Measurements from ENCODE around the gene ANKRD44.

Gene ANKRD44

GRCh38 chr2:196994764-196995163, 315.8 kb downstream of the ANKRD44 start:
- Histone ChIP-seq H3K27me3 (replicated peaks; ENCODE audit: control insufficient read depth, insufficient read depth, low read length, poor library complexity, severe bottlenecking) (no peaks in the 10 kb centered on the region), H3K36me3 (ENCODE audit: control insufficient read depth, insufficient read depth, low read length) (peaks cover 80% of the 10 kb centered on the region), H3K9me3 (ENCODE audit: control insufficient read depth, low read length) (no peaks in the 10 kb centered on the region), H3K4me1 (ENCODE audit: control insufficient read depth, insufficient read depth, low read length, poor library complexity, severe bottlenecking) (no peaks in the 10 kb centered on the region), H3K27ac (ENCODE audit: insufficient read depth, low read length, poor library complexity, severe bottlenecking) (no peak overlapping the region), H3K4me3 (ENCODE audit: insufficient read depth, low read depth, low read length, poor library complexity, severe bottlenecking) (no peak overlapping the region)
- no peak for DNase-seq

- Histone ChIP-seq H3K36me3 (ENCODE audit: control insufficient read depth, insufficient read depth, low read length) (peaks cover 74% of the 10 kb centered on the region), H3K27me3 (replicated peaks; ENCODE audit: control insufficient read depth, insufficient read depth, low read length, poor library complexity, severe bottlenecking) (no peaks in the 10 kb centered on the region), H3K4me3 (ENCODE audit: insufficient read depth, low read depth, low read length, poor library complexity, severe bottlenecking) (no peak overlapping the region), H3K27ac (ENCODE audit: insufficient read depth, low read length, poor library complexity, severe bottlenecking) (no peak overlapping the region), H3K9me3 (ENCODE audit: control insufficient read depth, low read length) (no peaks in the 10 kb centered on the region), H3K4me1 (ENCODE audit: control insufficient read depth, insufficient read depth, low read length, poor library complexity, severe bottlenecking) (no peaks in the 10 kb centered on the region)
- DNase-seq = no peak
Measured at GRCh38 chr2:196993617-196994016, 317.0 kb downstream of the ANKRD44 start.

DNA sequence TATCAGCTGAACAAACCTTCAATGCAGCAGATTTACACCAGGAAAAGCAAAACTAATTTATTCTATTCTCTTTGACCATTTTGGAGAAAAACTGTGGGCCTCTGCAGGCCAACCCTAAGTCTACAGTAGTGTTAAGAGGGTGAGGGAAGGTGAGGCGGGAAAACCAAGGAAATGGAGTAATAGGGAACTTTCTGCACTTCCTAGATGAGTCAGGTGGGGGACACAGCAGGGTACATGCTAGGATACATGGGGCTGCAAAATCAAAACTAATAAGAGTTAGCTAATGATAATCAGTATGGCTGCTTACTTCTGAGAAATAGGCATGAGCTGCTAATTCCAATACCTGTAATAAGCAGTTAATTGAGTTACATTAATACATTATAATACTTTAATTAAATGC, 318.1 kb downstream of the ANKRD44 start:
- no peak overlapping the region for H3K27ac ChIP-seq (ENCODE audit: insufficient read depth, low read length, poor library complexity, severe bottlenecking)
- DNase-seq = no peak
- peaks cover 63% of the 10 kb centered on the region for H3K36me3 ChIP-seq (ENCODE audit: control insufficient read depth, insufficient read depth, low read length)
- no peaks in the 10 kb centered on the region for H3K27me3 ChIP-seq (replicated peaks; ENCODE audit: control insufficient read depth, insufficient read depth, low read length, poor library complexity, severe bottlenecking)
- no peaks in the 10 kb centered on the region for H3K4me1 ChIP-seq (ENCODE audit: control insufficient read depth, insufficient read depth, low read length, poor library complexity, severe bottlenecking)
- no peak overlapping the region for H3K4me3 ChIP-seq (ENCODE audit: insufficient read depth, low read depth, low read length, poor library complexity, severe bottlenecking)
- H3K9me3 ChIP-seq (ENCODE audit: control insufficient read depth, low read length) = no peaks in the 10 kb centered on the region

DNA sequence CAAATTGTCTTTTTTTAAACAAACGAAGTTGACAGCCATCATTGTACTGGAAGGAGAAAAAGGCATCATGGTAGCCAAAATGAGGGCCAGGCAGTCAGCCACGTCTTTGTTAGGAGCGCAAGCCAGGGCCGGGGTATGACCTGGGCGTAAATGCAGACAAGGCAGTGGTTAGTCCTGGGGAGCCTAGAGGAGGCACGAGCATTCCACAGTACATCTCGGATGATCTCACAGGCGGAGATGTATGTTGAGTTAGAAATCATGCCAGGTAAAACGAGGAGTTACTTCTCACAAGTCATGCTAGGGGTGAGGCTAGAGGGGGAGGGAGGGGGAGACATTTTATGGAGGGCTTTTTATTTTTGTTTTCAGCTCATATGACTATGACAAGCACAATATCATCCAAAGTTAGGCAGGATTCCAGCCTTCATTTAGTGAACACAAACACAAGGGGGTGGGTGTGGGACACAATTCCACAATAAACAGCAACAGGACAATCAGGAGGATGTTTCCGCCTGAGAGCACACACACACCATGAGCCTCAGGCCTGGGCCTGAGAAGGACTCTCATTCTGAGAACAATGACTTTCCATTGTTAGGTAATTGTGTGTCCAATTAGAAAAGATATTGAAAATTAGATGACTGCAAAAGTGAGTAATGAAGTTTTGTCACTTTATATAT, 319.7 kb downstream of the ANKRD44 start:
- Histone ChIP-seq H3K36me3 (ENCODE audit: control insufficient read depth, insufficient read depth, low read length) (peaks cover 54% of the 10 kb centered on the region), H3K27ac (ENCODE audit: insufficient read depth, low read length, poor library complexity, severe bottlenecking) (no peak overlapping the region), H3K4me1 (ENCODE audit: control insufficient read depth, insufficient read depth, low read length, poor library complexity, severe bottlenecking) (no peaks in the 10 kb centered on the region), H3K27me3 (replicated peaks; ENCODE audit: control insufficient read depth, insufficient read depth, low read length, poor library complexity, severe bottlenecking) (no peaks in the 10 kb centered on the region), H3K9me3 (ENCODE audit: control insufficient read depth, low read length) (no peaks in the 10 kb centered on the region), H3K4me3 (ENCODE audit: insufficient read depth, low read depth, low read length, poor library complexity, severe bottlenecking) (no peak overlapping the region)
- no peak for DNase-seq

GRCh38 chr2:196990092-196990491, 320.5 kb downstream of the ANKRD44 start:
- H3K4me3 ChIP-seq (ENCODE audit: insufficient read depth, low read depth, low read length, poor library complexity, severe bottlenecking) = no peak overlapping the region
- peaks cover 46% of the 10 kb centered on the region for H3K36me3 ChIP-seq (ENCODE audit: control insufficient read depth, insufficient read depth, low read length)
- no peak for DNase-seq
- H3K4me1 ChIP-seq (ENCODE audit: control insufficient read depth, insufficient read depth, low read length, poor library complexity, severe bottlenecking) = no peaks in the 10 kb centered on the region
- H3K9me3 ChIP-seq (ENCODE audit: control insufficient read depth, low read length) = no peaks in the 10 kb centered on the region
- no peak overlapping the region for H3K27ac ChIP-seq (ENCODE audit: insufficient read depth, low read length, poor library complexity, severe bottlenecking)
- H3K27me3 ChIP-seq (replicated peaks; ENCODE audit: control insufficient read depth, insufficient read depth, low read length, poor library complexity, severe bottlenecking) = no peaks in the 10 kb centered on the region

GRCh38 chr2:196989496-196989895, 321.1 kb downstream of the ANKRD44 start:
- Histone ChIP-seq H3K27me3 (replicated peaks; ENCODE audit: control insufficient read depth, insufficient read depth, low read length, poor library complexity, severe bottlenecking) (no peaks in the 10 kb centered on the region), H3K9me3 (ENCODE audit: control insufficient read depth, low read length) (no peaks in the 10 kb centered on the region), H3K36me3 (ENCODE audit: control insufficient read depth, insufficient read depth, low read length) (peaks cover 40% of the 10 kb centered on the region), H3K4me1 (ENCODE audit: control insufficient read depth, insufficient read depth, low read length, poor library complexity, severe bottlenecking) (no peaks in the 10 kb centered on the region), H3K27ac (ENCODE audit: insufficient read depth, low read length, poor library complexity, severe bottlenecking) (no peak overlapping the region), H3K4me3 (ENCODE audit: insufficient read depth, low read depth, low read length, poor library complexity, severe bottlenecking) (no peak overlapping the region)
- DNase-seq = no peak

- H3K27ac ChIP-seq (ENCODE audit: insufficient read depth, low read length, poor library complexity, severe bottlenecking) = no peak overlapping the region
- no peaks in the 10 kb centered on the region for H3K4me1 ChIP-seq (ENCODE audit: control insufficient read depth, insufficient read depth, low read length, poor library complexity, severe bottlenecking)
- DNase-seq = no peak
Measured at GRCh38 chr2:196988639-196989038, 321.9 kb downstream of the ANKRD44 start.

DNA sequence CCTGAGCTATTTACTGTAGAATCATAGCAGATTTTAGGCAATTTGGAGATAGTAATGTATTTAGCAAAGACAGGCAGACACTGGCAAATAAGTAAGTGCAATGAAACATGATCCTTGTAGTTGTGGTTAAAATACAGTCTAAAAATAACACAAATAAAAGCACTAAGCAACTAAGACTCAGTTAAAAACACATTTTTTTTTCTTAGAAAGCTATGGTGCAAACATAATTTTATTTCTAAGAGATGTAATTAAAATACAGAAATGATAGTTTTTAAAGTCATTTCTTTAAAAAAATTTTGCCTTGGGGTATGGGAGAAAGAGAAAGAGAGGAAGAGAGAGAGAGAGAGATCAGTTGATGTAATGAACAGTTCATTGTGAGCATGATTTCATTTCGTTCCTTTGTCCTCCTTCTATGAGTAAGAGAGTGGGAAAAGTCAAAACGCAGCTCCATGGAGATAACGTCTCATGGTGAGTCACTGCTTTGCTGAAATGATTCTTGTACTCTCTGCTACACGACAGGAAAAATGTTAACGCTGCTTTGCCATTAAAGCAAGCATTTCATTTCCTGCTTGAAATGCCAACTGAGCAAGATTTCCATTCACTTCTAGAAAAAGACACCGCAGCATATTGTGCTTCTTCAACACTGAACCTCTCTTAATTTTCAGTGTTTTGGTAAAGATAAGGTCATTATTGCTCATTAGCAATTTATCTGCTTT, 322.8 kb downstream of the ANKRD44 start:
- Histone ChIP-seq H3K27ac (ENCODE audit: insufficient read depth, low read length, poor library complexity, severe bottlenecking) (no peak overlapping the region), H3K4me3 (ENCODE audit: insufficient read depth, low read depth, low read length, poor library complexity, severe bottlenecking) (no peak overlapping the region), H3K36me3 (ENCODE audit: control insufficient read depth, insufficient read depth, low read length) (peaks cover 23% of the 10 kb centered on the region), H3K27me3 (replicated peaks; ENCODE audit: control insufficient read depth, insufficient read depth, low read length, poor library complexity, severe bottlenecking) (no peaks in the 10 kb centered on the region), H3K4me1 (ENCODE audit: control insufficient read depth, insufficient read depth, low read length, poor library complexity, severe bottlenecking) (no peaks in the 10 kb centered on the region), H3K9me3 (ENCODE audit: control insufficient read depth, low read length) (no peaks in the 10 kb centered on the region)
- no peak for DNase-seq

More at GRCh38 chr2:196988639-196989038, 321.9 kb downstream of the ANKRD44 start:
- Histone ChIP-seq H3K36me3 (ENCODE audit: control insufficient read depth, insufficient read depth, low read length) (peaks cover 31% of the 10 kb centered on the region), H3K27me3 (replicated peaks; ENCODE audit: control insufficient read depth, insufficient read depth, low read length, poor library complexity, severe bottlenecking) (no peaks in the 10 kb centered on the region), H3K4me3 (ENCODE audit: insufficient read depth, low read depth, low read length, poor library complexity, severe bottlenecking) (no peak overlapping the region), H3K9me3 (ENCODE audit: control insufficient read depth, low read length) (no peaks in the 10 kb centered on the region)

GRCh38 chr2:196987298-196987648, 323.3 kb downstream of the ANKRD44 start:
- no peaks in the 10 kb centered on the region for H3K27me3 ChIP-seq (replicated peaks; ENCODE audit: control insufficient read depth, insufficient read depth, low read length, poor library complexity, severe bottlenecking)
- no peaks in the 10 kb centered on the region for H3K9me3 ChIP-seq (ENCODE audit: control insufficient read depth, low read length)
- H3K4me1 ChIP-seq (ENCODE audit: control insufficient read depth, insufficient read depth, low read length, poor library complexity, severe bottlenecking) = no peaks in the 10 kb centered on the region
- H3K36me3 ChIP-seq (ENCODE audit: control insufficient read depth, insufficient read depth, low read length) = peaks cover 18% of the 10 kb centered on the region
- DNase-seq = no peak
- no peak overlapping the region for H3K4me3 ChIP-seq (ENCODE audit: insufficient read depth, low read depth, low read length, poor library complexity, severe bottlenecking)
- no peak overlapping the region for H3K27ac ChIP-seq (ENCODE audit: insufficient read depth, low read length, poor library complexity, severe bottlenecking)

DNA sequence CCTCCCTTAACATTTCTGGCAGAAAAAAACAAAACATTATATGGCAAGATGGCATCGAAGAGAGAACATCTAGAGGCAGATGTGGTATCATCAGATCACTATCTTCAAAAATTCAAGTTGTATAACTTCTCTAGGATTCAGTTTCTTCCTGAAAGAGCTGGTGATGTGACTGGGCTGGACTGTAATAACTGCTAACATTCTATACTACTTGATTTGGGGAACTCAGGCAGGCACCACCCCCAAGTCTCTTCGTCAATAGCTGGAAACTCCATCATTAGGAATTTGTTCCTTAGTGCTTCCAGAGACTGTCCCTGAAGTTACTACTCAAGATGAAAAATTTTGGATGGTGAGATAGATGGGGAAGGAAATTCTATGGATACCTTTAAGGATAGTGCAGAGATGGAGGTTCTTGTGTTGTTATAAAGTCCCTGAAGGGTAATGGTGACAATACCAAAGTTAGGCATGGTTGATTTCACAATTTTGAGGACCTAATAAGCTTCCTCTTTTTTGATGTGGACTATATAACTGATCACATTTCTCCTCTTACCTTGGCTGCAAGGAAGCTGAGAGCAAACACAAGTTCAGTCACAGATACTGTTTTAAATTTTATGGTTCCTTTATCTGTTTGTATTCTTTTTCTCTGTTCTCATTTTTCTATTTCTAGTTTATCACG, 324.9 kb downstream of the ANKRD44 start:
- Histone ChIP-seq H3K27me3 (replicated peaks; ENCODE audit: control insufficient read depth, insufficient read depth, low read length, poor library complexity, severe bottlenecking) (no peaks in the 10 kb centered on the region), H3K9me3 (ENCODE audit: control insufficient read depth, low read length) (no peaks in the 10 kb centered on the region), H3K36me3 (ENCODE audit: control insufficient read depth, insufficient read depth, low read length) (peaks cover 2% of the 10 kb centered on the region), H3K4me1 (ENCODE audit: control insufficient read depth, insufficient read depth, low read length, poor library complexity, severe bottlenecking) (no peaks in the 10 kb centered on the region), H3K4me3 (ENCODE audit: insufficient read depth, low read depth, low read length, poor library complexity, severe bottlenecking) (no peak overlapping the region), H3K27ac (ENCODE audit: insufficient read depth, low read length, poor library complexity, severe bottlenecking) (no peak overlapping the region)
- no peak for DNase-seq
